Transverse colon (tissue), 4 donors: Measurements from ENCODE around the gene ZC3H13. TPM values are rescaled to one million over a fixed set of nuclear protein-coding genes. Genes with fewer than 3 reads are reported as not detected.

Experiments
- DNase-seq: peaks from one replicate; pipeline ENCODE4 v3.0.0-alpha.2; 2019
- H3K27ac ChIP-seq, 4 donors: fragments of 200-600 bp; sonication (generic); 2 replicates each; pipeline ENCODE4 v1.5.1; 2016 to 2018; ENCODE audit warnings: inconsistent platforms in 4 of 4
- H3K27me3 ChIP-seq: fragments of 200-600 bp; sonication (generic); 2 replicates; pipeline ENCODE4 v1.5.1; 2017; ENCODE audit warnings: inconsistent platforms
- H3K36me3 ChIP-seq, 4 donors: fragments of 200-600 bp; sonication (generic); 2 replicates each; pipeline ENCODE4 v1.5.1; 2017 to 2019; ENCODE audit warnings: inconsistent platforms in 4 of 4
- H3K4me1 ChIP-seq, 4 donors: fragments of 200-600 bp; sonication (generic); 2 replicates each; pipeline ENCODE4 v1.5.1; 2017 to 2020; ENCODE audit warnings: inconsistent platforms in 4 of 4
- H3K4me3 ChIP-seq, 4 donors: fragments of 200-600 bp; sonication (generic); 1 replicate in 1 of 4; 2 replicates in 3 of 4; pipeline versions ENCODE4 v1.5.1 to v1.6.1; 2017 to 2019; ENCODE audit warnings: inconsistent platforms in 4 of 4
- H3K9me3 ChIP-seq, 2 donors: fragments of 200-600 bp; sonication (generic); 2 replicates each; pipeline ENCODE4 v1.5.1; 2017 to 2019; ENCODE audit warnings: inconsistent platforms in 2 of 2
- EP300 ChIP-seq: sonication (generic); formaldehyde crosslinking; IDR thresholded peaks from one replicate; pipeline ENCODE4 v1.6.1; 2017; ENCODE audit warnings: antibody characterized with exemption, low read depth
- POLR2A ChIP-seq: fragments of 450-650 bp; IDR thresholded peaks from one replicate; pipeline ENCODE4 v1.6.1; 2016; ENCODE audit warnings: antibody characterized with exemption, mild to moderate bottlenecking, moderate library complexity
- POLR2AphosphoS5 ChIP-seq, 3 donors: sonication (generic); formaldehyde crosslinking; IDR thresholded peaks; one replicate each; pipeline ENCODE4 v1.6.1; 2016; ENCODE audit warnings: antibody characterized with exemption in 3 of 3
- WGBS, 2 donors: methylation state at CpG; one replicate each; pipeline ENCODE4 v1.1.5; 2018; ENCODE audit warnings: low coverage in 1 of 2; 5-methylcytosine and 5-hydroxymethylcytosine counted together
- in situ Hi-C, 4 donors: fragments of 200-750 bp; cut with MboI; loops; one replicate each; pipeline versions ENCODE4 v1.15.0 to v1.15.1; 2017; ENCODE audit warnings: low sequenced_read_pairs in 3 of 4, low pct_ligation_motif_present in 1 of 4, low pct_unique_long_range_greater_than_20kb in 1 of 4
- intact Hi-C: fragments of 100-400 bp; cut with DNase I; formaldehyde crosslinking; loops from one replicate; pipeline ENCODE4 v1.15.1; 2023; ENCODE audit warnings: low total_unique reads
- total RNA-seq, 4 donors: library from RNA; depleted of rRNA; stranded (reverse); fragments of >200 nt; gene quantifications; one replicate each; pipeline ENCODE4 v1.1.0, GENCODE V29; 2016
- TF ChIP-seq, protein P1 (sequence below), 5 experiments: fragments of 200-600 bp in 3 of 5; fragments of 450-650 bp in 2 of 5; sonication (generic) in 3 of 5; IDR thresholded peaks; 1 replicate in 2 of 5; 2 replicates in 3 of 5; pipeline ENCODE4 v1.5.1; 2016 to 2017; ENCODE audit warnings: antibody characterized with exemption in 5 of 5, inconsistent platforms in 3 of 5, mild to moderate bottlenecking in 2 of 5, moderate library complexity in 1 of 5

The ZC3H13 gene
- total RNA-seq, 4 donors from 2014 or later: 14.2 to 67.5 (median 23.7) TPM

DNA sequence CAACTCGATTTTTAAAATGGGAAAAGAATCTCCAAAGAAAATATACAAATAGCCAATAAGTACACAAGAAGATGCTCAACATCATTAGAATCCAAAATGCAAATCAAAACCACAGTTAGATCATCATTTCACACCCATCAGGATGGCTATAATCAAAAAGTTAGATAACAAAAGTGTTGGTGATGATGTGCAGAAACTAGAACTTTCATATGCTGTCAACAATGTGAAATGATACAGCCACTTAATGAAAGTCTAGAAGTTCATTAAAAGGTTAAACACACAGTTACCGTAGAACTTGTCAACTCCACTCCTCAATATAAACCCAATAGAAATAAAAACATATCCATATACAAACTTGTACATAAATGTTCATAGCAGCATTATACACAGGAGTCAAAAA lies 11.8 kb downstream of the ZC3H13 start:
- no peak for DNase-seq
- no peak overlapping the region for H3K4me3 ChIP-seq
- intact Hi-C loops: no loop called here
- H3K36me3 ChIP-seq: peaks cover 0 to 22% (median 7%) of the 10 kb centered on the region in 4 donors
- no peaks in the 10 kb centered on the region for H3K9me3 ChIP-seq
- in situ Hi-C loops: no loop called here
- no peaks in the 10 kb centered on the region for H3K27me3 ChIP-seq
- H3K27ac ChIP-seq: no peak overlapping the region
- H3K4me1 ChIP-seq: no peaks in the 10 kb centered on the region
- WGBS, 2 donors: 78 to 83% methylated on average over 1 to 2 of the region's 2 CpGs
- TF ChIP-seq EP300 (no peak), POLR2AphosphoS5 (IDR thresholded peaks at IDR 0.05) (no peak), POLR2A (no peak)
- TF ChIP-seq, protein P1, sequence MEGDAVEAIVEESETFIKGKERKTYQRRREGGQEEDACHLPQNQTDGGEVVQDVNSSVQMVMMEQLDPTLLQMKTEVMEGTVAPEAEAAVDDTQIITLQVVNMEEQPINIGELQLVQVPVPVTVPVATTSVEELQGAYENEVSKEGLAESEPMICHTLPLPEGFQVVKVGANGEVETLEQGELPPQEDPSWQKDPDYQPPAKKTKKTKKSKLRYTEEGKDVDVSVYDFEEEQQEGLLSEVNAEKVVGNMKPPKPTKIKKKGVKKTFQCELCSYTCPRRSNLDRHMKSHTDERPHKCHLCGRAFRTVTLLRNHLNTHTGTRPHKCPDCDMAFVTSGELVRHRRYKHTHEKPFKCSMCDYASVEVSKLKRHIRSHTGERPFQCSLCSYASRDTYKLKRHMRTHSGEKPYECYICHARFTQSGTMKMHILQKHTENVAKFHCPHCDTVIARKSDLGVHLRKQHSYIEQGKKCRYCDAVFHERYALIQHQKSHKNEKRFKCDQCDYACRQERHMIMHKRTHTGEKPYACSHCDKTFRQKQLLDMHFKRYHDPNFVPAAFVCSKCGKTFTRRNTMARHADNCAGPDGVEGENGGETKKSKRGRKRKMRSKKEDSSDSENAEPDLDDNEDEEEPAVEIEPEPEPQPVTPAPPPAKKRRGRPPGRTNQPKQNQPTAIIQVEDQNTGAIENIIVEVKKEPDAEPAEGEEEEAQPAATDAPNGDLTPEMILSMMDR (IDR thresholded peaks at IDR 0.05): no peak

DNA sequence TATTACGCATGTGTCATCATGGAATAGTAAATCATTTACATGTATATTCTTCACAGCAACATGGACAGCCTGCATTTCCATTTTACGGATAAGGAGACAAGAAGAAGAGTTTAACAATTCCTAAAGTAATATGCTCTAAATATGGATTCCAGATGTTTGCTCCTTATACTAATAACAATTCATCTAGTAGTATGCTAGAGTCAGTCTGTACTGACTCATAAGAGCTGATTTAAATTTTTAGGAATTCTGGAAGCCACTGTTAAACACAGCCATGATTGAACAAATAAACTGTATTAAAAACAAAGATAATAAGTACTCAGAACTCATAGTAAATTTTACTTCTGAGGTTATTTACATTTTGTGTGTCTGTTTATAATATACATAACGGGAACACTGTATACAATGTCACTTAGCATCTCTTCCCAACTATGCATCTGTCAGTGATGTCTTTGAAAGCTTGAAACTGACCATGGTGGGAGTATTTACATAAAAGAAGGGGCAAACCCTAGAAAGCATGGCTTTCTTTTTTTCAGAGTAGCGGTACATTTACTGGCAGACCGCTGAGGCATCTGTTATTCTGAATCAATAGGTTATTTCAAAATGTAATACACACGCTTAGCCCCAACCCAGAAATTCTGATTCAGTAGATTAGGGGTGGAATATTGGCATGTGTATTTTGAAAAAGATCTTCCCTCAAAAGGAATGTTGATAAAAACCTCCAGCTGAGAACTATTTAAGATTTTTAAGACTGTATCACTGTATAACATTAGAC lies 12.9 kb downstream of the ZC3H13 start:
- Histone ChIP-seq H3K27me3 (no peaks in the 10 kb centered on the region), H3K36me3 (peaks cover 0 to 22% (median 8%) of the 10 kb centered on the region in 4 donors), H3K27ac (no peak overlapping the region), H3K4me3 (no peak overlapping the region), H3K4me1 (no peaks in the 10 kb centered on the region), H3K9me3 (no peaks in the 10 kb centered on the region)
- intact Hi-C loops: no loop called here
- in situ Hi-C loops: no loop called here
- WGBS, 2 donors: 88 to 93% methylated on average over 6 of the region's 6 CpGs
- no peak for TF ChIP-seq EP300
- TF ChIP-seq, protein P1 (IDR thresholded peaks at IDR 0.05): no peak
- no peak for TF ChIP-seq POLR2AphosphoS5 (IDR thresholded peaks at IDR 0.05)
- no peak for TF ChIP-seq POLR2A
- no peak for DNase-seq

DNA sequence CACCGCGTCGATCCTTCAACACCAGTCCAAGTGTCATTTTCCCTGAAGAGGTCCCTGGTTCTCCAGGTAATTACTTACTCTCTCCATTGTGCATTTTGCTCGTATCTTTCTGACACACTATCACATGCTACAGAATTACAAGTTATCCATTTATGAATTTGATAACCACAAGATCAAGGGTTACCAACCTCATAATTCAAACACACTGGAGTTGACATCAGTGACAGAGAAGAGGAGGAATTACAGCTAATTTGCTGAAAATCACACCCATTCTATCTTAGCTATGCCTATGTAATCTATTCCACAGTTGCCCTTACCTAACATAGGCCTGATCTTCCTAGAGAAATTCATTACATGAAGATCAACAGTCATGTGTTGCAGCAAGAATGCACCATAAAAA lies 14.2 kb downstream of the ZC3H13 start:
- Histone ChIP-seq H3K27me3 (no peaks in the 10 kb centered on the region), H3K4me3 (no peak overlapping the region), H3K36me3 (peaks cover 0 to 22% (median 8%) of the 10 kb centered on the region in 4 donors), H3K9me3 (no peaks in the 10 kb centered on the region), H3K27ac (no peak overlapping the region), H3K4me1 (no peaks in the 10 kb centered on the region)
- in situ Hi-C loops (no loop called here), intact Hi-C loops (no loop called here)
- 85 to 97% methylated on average over 4 of the region's 4 CpGs for WGBS, 2 donors
- no peak for TF ChIP-seq POLR2A
- no peak for TF ChIP-seq POLR2AphosphoS5 (IDR thresholded peaks at IDR 0.05)
- TF ChIP-seq EP300: no peak
- TF ChIP-seq, protein P1 (IDR thresholded peaks at IDR 0.05): no peak
- DNase-seq: no peak

DNA sequence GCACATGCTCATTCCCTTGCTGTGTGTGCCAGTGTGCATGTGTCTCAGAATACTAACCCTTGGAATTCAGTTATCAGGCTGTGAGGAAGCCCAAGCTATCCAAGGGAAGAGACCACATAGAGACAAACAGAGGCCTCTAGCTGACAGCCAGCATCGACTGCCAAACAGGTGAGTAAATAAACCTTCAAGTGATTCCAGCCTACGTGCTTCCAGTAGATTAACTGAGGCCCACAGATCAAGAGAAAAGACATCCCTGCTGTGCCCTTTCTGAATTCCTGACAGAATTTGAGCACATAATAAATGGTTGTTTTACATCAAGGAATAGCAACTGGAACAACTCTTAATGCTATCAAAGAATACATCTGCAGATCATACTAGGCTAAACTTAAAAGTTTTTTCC lies 17.5 kb downstream of the ZC3H13 start:
- in situ Hi-C loops: no loop called here
- Histone ChIP-seq H3K4me3 (no peak overlapping the region), H3K36me3 (peaks cover 0 to 10% (median 5%) of the 10 kb centered on the region in 4 donors), H3K27me3 (no peaks in the 10 kb centered on the region), H3K27ac (no peak overlapping the region), H3K9me3 (peaks cover 0 to 4% of the 10 kb centered on the region in 2 donors), H3K4me1 (no peaks in the 10 kb centered on the region)
- intact Hi-C loops: no loop called here
- 78% methylated on average over 2 of the region's 2 CpGs; no CpG with 5 or more reads in 1 of the 2 donors for WGBS, 2 donors
- no peak for DNase-seq
- TF ChIP-seq, protein P1 (IDR thresholded peaks at IDR 0.05): no peak
- TF ChIP-seq EP300 (no peak), POLR2AphosphoS5 (IDR thresholded peaks at IDR 0.05) (no peak), POLR2A (no peak)
